HUDEP-2 (cell line): ENCODE data around the gene DHRS11.
A peak's percentile ranks its signal among the peaks of the same experiment; 100 is the strongest.

ENCODE experiments used
- DNase-seq, 76 experiments: peaks; one replicate each; lab custom pipeline; 2025; ENCODE audit not compliant: unreplicated experiment in 76 of 76; lab: John Stamatoyannopoulos, UW

Gene DHRS11, protein sequence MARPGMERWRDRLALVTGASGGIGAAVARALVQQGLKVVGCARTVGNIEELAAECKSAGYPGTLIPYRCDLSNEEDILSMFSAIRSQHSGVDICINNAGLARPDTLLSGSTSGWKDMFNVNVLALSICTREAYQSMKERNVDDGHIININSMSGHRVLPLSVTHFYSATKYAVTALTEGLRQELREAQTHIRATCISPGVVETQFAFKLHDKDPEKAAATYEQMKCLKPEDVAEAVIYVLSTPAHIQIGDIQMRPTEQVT

DNA sequence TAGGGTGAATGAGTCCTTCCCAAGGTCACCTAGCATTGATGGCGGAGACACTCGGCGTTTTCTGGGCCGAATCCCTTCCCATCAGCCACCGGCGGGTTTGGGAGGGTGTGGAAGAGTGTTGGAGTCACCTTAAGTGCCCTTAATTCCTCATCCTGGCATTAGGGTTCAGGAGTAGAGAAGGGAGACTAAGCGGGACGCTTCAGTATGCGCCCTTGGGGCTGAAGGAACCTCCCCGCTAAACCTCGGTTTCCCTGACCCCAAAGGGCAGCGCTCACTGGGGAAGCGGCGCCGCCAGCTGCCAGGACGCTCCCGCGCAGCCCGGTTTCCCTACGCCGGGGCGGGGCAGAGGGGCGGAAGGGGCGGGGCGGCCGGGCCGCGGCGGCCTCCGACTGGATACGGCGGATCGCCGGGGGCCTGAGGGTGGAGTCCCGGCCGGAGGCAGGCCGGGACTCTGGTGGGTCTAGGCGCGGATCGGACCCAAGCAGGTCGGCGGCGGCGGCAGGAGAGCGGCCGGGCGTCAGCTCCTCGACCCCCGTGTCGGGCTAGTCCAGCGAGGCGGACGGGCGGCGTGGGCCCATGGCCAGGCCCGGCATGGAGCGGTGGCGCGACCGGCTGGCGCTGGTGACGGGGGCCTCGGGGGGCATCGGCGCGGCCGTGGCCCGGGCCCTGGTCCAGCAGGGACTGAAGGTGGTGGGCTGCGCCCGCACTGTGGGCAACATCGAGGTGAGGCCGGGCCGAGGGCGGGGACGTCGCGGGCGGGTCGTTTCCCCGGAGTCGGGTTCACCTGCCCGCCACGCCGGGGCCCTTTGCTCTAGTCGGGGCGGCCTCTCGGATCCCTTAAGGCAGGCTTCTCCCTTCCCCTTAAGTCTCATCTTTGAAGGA is at the start of gene DHRS11:
TSS of gene DHRS11 (plus strand) at position 446 of the 882 bp plus-strand sequence. CDS start at position 577, 131 bp downstream.
- DNase-seq: peak in 66 of 76 experiments; percentile 20 to 85 (median 64)

DNA sequence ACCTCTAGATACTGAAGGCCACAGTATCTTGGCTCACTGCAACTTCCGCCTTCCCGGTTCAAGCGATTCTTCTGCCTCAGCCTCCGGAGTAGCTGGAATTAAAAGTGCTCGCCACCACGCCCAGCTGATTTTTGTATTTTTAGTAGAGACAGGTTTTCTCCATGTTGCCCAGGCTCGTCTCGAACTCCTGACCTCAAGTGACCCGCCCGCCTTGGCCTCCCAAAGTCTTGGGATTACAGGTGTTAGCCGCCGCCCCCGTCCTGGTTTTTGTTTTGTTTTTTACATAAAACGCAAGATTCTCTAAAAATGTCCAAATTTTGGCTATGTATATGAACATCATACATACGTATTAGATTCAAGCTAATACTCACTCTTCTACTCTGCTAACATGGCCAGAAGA is 48.9 kb upstream of the DHRS11 start:
- DNase-seq: no peak

DNA sequence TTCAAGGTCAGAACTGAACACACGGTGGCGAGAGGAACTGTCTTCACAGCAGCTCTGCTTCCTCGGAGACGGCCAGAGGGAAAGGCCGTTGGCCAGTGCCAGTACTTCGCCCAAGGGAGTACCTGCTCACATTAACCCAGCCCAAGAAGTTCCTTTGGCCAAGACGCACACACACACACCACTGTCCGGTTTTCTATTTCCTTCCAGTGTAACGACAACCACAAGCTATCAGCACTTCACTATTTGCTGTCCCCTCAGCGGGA is 47.7 kb upstream of the DHRS11 start:
- peak in 62 of 76 experiments; percentile 7 to 63 (median 40) for DNase-seq

DNA sequence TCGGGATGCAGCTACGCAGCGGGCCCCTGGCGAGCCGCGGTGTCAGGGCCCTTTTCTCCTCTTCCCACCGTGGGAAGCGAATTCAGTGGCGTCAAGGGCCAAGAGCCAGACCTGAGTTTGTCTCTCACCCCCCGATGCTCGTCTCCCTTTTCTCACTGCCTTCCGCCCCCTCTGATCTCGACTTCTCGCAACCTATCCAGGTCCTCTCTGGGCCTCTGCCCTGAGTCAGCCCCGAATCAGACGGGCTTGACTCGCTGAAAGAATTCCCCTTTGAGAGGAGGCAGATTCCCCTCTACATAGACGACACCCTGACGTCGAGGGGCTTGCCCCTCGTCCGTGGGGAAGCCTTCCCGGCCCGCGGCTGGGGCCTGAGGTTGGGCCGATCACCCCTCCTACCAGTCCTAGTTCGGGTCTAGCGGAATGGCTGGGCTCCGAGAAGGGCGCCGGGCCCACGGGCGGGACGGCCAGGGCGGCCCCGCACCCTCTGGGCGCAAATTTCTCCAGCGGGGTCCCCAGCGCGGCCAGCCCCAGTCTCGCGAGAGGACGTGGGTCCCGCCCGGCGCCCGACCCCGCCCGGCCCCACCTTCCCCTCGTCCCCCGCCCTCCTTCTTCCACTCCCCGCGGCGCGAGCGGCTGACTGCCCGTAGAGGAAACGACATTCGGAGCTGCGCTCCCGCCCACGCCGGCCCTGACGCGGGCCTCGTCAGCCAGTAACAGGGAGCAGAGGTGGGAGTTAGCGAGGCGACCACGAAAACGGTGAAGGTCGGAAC is 47.2 kb upstream of the DHRS11 start, which contains the start of gene GGNBP2:
TSS of gene GGNBP2 (plus strand) at position 613 of the 770 bp plus-strand sequence. CDS start 806 bp downstream, outside the sequence.
- peak in 75 of 76 experiments; percentile 32 to 92 (median 79) for DNase-seq

DNA sequence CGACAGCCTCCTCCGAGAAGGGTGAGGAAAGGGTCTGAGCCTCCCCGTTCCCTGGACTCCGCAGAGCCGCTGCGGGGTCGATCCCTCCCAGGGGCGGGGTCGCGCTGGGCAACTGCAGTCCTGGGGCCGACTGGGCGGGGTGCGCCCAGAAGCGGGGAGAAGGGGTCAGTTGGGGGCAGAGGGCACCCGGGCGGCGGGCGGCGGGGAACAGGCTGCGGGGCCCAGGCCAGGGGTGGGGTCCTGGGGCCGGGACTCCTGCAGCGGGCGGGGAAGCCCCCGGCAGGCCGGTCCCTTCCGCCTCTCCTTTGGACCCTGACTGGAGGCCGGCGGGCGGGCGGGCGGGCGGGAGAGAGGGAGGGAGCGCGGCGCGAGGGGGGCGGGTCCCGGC is 46.6 kb upstream of the DHRS11 start:
- DNase-seq: peak in 52 of 76 experiments; percentile 32 to 94 (median 76)

DNA sequence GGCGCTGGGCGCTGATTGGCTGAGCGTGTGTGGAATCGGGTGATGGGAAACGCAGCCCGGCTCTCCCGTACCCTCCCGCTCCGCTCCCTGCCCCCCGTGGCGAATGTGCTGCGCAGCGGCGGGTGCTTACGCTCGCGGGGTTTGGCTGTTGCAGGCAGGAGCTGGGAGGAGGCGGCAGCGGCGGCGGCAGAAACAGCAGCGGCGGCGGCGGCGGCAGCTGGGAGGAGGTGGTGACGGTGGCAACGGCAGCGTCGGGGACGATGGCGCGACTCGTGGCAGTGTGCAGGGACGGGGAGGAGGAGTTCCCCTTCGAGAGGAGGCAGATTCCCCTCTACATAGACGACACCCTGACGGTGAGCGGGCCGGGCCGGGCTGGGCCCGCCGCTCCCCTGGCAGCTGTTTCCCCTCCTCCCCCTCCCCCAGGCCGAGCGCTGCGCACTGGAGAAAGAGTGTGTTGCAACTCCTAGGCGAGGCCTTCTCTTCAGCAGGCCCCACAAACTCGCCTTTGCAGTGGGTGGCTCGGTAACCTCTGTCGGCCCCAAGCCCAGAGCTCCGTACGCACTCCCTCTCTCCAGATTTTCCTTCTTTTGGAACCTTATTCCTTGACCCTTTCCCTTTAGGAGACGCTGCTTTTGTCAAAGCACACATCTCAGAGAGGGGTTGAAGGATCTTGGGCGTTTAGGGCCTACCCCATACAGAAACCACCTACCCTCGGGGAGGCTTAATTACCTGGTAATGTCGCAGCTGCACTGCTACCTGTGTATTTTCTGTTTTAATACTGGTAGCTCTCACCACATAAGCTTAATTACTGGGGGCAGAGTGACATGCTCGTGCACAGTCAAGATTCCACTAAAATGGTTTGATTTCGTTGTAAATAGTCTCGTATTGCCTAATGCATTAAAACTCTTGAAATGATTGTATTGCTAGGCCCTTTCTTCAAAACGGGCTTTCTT is 45.9 kb upstream of the DHRS11 start:
- DNase-seq: peak; percentile 55 to 97 (median 93)

DNA sequence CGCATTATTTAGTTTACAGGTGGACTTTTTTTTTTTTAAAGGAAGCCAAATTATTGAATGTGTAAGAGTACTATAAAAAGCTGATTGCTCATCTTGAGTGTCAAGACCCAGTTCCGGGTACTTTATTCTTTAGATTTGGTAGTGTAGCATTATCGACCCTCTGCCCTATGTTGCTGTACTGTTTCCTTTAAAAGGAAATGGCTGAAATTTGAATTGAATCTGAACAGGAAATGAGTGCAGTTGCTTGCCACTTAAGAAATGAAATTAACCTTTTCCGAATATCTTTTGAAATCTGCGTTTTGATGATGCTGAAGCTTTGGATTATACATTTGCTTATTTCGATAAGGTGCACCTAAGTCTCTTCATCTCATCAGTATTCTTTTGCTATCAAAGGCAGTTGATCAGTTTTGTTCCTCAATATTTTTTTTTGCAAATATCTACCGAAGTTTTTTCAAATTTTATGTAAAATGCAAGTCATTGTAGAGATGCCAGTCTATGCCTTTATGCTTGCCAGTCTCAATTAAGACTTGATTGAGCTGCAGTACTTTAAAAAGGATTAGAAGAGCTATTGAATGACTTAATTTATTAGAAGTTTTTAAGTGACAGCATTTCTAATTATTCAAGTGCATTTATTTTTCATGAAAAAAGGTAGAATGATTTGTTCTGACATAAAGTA is 45.1 kb upstream of the DHRS11 start:
- no peak for DNase-seq

DNA sequence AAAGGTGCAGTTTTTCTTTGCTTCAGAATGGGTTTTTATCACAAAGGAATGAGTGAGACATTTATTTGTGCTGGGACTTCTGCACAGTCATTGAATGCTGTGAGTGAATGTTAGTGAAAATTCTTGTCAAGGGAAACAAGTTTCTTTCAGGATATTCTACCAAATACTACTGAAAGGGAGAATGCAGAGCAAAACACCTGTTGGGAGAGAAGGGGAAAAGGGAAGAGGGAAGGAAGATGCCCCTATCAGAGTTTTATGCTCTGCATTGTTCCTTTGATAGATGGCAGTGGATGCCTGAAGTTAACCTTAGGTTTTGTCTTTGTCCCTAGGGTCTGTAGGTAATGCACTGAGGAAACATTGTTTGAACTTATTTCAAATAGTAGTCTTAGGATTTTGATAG is 43.9 kb upstream of the DHRS11 start:
- no peak for DNase-seq

DNA sequence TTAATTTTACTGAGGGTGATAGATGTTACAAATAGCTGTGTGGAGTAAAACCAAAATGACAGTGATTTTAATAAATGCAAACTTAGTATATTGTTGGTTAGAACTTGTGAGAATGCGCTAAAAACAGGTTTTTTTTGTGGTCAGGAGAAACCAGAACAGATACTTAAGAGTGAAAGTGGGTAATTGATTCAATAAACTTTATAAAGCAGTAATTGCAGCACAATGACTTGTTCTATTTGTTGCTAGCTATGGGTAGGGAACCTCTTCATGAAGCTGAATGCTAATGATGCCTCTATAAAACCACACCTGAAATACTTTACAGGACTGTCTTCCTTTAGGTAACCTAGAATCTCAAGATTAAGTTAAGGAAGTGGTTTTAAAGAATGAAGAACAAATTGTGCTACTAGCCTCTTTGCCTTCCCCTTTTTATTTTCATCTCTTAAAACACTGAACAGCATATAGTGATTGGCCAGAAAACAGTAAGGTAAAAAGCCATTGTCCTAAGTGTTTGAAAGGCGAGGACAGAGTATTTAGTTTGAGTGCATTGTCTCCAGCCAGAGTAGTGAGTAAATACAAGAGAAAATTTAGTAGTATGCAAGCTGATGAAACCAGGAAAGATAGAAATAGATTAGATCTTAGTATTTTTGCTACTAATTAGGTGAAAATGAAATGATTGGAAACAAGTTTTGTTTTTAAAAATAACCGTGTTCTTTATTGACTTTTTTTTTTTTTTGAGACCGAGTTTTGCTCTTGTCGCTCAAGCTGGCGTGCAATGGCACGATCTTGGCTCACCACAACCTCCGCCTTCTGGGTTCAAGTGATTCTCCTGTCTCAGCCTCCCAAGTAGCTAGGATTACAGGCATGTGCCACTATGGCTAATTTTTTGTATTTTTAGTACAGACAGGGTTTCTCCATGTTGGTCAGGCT is 40.9 kb upstream of the DHRS11 start:
- DNase-seq: no peak

DNA sequence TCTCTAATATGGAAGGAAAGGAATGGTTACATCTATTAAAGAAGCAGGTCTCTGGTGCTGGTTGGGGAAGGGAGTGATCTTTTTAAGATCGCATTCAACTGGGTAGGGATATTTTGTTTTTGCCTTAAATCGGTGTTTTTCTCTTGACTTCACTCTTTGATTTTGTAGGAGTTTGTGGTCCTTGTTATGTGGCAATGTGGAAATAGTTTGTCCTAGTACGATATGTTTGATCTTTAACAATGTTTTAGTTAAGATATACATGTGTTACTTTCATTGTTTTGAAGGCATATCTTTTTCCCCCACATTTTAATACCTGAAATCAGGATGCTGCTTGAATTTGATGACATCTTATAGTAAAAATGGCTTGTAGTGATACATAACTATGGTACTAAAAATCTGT is 38.2 kb upstream of the DHRS11 start:
- no peak for DNase-seq

DNA sequence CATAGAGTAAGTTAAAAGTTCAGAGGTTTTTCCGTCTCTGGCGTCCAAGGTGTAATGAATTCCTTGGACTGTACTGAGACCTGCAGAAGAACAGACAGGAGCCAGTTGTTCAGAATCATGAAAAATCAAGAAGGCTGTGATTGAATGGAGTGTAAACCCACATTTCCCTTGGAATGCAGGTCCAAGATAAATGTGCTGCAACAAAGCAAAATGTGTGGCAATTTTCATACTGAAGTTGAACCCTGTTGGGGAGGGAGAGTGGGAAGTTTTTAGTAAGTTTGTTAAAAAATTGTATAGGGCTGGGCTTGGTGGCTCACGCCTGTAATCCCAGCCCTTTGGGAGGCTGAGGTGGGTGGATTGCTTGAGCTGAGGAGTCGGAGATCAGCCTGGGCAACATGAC is 25.6 kb upstream of the DHRS11 start:
- no peak for DNase-seq

DNA sequence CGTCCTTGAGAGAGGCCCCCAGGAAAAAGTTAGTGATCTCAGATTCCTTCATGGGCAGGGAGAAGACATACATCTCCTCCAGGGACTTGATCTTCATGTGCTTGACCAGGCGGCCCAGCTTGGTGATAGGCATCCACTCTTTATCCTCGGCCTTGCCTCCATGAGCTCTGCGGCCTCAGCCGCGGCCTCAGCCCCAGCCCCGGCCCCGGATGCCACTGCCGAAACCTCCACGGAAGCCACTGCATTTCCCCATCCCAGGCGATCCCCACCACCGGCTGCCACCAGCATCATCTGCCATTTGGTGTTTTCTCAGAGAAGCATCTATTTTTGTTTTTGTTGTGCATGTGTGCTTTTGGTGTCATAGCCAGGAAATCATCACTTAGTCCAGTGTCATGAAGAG is 16.7 kb upstream of the DHRS11 start:
- DNase-seq: no peak

DNA sequence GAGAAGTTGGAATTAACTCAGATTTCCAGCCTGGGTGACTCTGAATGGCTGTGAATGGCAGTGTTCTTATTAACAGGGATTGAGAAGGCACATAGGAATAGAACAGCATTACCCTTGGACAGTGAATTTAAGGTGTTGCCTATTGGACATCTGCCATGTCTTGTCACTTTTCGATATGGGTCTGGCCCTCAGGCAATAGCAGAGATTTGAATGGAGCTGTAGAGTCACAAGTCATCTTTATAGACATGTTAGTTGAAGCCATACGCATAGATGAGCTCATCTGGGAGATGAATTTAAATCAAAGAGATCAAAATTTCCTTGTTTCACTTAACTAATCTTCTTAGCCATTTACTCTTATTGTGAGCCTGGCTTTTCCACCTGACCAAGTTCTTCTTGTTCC is 14.9 kb upstream of the DHRS11 start:
- peak in 9 of 76 experiments; percentile 2 to 30 (median 13) for DNase-seq

DNA sequence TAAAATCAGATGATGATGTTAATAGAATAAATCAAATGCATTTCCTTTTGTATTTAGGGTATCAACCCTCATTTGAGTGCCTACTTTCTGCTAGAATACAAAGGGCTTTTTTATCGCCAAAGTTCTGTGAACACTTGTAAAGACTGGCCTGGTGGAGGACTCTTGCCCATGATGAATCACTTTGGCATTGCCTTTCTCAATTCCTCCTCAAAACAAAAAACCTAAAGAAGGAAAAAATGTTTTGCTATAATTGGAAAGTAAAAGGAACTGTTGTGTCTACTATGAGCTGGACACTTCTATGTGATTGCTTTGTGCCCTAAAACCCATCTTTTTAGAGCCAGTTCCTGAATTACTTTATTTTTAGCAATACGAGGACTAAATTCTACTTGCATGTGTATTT is 13.0 kb upstream of the DHRS11 start:
- DNase-seq: no peak

DNA sequence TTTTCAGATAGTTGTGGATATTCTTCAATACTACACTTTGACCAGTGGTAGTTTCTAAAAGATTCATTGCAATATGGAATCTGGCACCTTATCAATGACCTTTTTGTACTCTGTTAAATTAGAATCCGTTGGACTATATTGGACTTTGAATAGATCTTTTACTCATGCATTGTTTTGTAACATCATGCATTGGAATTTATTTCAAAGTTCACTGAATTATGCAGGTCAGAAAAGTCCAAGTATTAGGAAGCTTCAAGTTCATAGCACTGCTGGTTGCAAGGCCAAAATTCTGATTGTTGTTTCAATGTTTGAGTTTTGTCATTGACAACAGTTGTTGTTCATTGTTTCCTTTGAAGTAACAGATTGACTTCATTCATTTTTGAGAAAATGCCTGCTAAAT is 7.9 kb upstream of the DHRS11 start:
- DNase-seq: no peak

DNA sequence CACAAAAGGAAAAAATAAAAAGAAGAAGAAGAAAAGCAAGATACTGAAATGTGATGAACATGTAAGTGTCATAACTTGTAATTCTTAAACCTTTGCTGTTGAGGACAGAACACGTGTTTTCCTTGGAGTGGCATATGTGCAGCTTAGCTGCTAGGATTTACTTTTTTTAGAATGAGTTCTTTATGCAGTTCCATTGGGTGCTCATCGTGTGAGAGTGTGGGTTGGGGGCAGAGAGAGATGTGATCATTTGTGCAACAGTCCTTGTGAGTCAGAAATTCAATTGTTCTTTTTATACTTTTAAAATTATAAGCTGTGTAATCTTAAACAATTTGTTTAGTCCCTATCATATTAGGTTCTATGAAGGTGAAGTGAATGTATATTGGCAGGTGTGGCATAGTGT is 5.5 kb upstream of the DHRS11 start:
- DNase-seq: no peak

DNA sequence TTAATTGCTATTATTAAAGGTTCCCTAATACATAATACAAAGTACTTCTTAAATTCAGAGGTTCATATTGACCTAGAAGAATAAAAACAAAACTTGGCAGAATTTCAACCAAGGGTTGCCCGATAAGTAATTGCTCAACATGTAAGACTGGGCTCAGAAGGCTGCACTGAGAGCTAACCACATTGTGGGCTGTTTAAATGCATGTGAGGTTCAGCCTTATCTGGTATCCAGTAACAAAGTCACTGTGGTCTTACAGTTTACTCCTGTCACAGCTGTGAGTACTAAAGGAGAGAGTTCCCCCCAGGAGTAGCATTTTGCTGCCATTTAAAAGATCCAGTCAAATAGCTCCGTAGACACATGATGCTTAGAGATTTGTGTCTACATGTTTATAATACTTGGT is 1.6 kb upstream of the DHRS11 start:
- peak in 62 of 76 experiments; percentile 13 to 86 (median 52) for DNase-seq

DNA sequence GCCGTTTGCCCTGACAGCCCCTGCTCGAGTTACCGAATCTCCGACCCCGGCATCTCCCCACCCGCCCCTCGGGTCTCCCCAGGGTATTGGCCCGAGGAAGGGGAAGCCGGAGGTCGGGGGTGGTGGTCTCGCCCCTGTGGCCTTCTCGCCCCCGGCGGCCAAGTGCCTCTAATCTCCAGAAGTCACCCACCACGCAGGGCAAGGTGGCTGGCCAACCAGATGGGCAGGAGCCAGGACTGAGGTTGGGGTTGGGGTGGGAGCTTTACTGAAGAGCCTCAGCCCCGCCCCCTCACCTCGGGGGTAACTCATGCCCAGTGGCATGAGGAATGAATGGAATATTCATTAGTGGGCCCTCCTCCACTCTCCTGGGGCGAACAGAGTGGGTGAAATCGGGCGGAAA is 637 bp downstream of the DHRS11 start:
- peak in 19 of 76 experiments; percentile 10 to 48 (median 24) for DNase-seq
